NCI-H748 (cell line): ENCODE data around the gene RERE.

Experiments
- DNase-seq: peaks from one replicate; lab custom pipeline; 2025; ENCODE audit not compliant: unreplicated experiment; lab: John Stamatoyannopoulos, UW

The RERE gene

GRCh38 chr1:8437347-8437746 is 380.1 kb downstream of the RERE start:
- DNase-seq: peak; percentile 76

- no peak for DNase-seq
Measured at GRCh38 chr1:8435569-8436071, 381.8 kb downstream of the RERE start.

- DNase-seq: no peak
Measured at GRCh38 chr1:8434101-8434500, 383.3 kb downstream of the RERE start.

- no peak for DNase-seq
Measured at GRCh38 chr1:8431784-8432183, 385.7 kb downstream of the RERE start.

GRCh38 chr1:8431019-8431418 is 386.4 kb downstream of the RERE start:
- DNase-seq: no peak

GRCh38 chr1:8430476-8430875 is 387.0 kb downstream of the RERE start:
- no peak for DNase-seq

- no peak for DNase-seq
Measured at GRCh38 chr1:8429549-8430110, 387.8 kb downstream of the RERE start.

GRCh38 chr1:8428441-8428840 is 389.0 kb downstream of the RERE start:
- no peak for DNase-seq

GRCh38 chr1:8427986-8428385 is 389.5 kb downstream of the RERE start:
- DNase-seq: no peak

GRCh38 chr1:8427493-8427892 is 389.9 kb downstream of the RERE start:
- DNase-seq: no peak

- DNase-seq: no peak
Measured at GRCh38 chr1:8426996-8427395, 390.4 kb downstream of the RERE start.

GRCh38 chr1:8425781-8426161 is 391.7 kb downstream of the RERE start:
- no peak for DNase-seq

GRCh38 chr1:8425150-8425780 is 392.2 kb downstream of the RERE start:
- no peak for DNase-seq

GRCh38 chr1:8424539-8425116 is 392.8 kb downstream of the RERE start:
- DNase-seq: no peak

GRCh38 chr1:8423692-8424538 is 393.5 kb downstream of the RERE start:
- DNase-seq: peak; percentile 78

- no peak for DNase-seq
Measured at GRCh38 chr1:8423269-8423691, 394.2 kb downstream of the RERE start.

- no peak for DNase-seq
Measured at GRCh38 chr1:8422510-8423268, 394.8 kb downstream of the RERE start.

- no peak for DNase-seq
Measured at GRCh38 chr1:8421721-8422120, 395.7 kb downstream of the RERE start.

- no peak for DNase-seq
Measured at GRCh38 chr1:8420318-8420717, 397.1 kb downstream of the RERE start.

GRCh38 chr1:8419861-8420260 is 397.6 kb downstream of the RERE start:
- no peak for DNase-seq

GRCh38 chr1:8419172-8419571 is 398.3 kb downstream of the RERE start:
- no peak for DNase-seq
